Endometrium (tissue), 2 donors: ENCODE measurements around the gene ESCO1.
A peak's percentile ranks its signal among the peaks of the same experiment; 100 is the strongest.
"Not testable (repeated sequence)": the region's sequence is repeated elsewhere in the genome, so short reads cannot be mapped to it uniquely, and the experiment has no call there.

Experiments used
- FAIRE-seq: peaks from 2 replicates; lab custom pipeline; 2012; peaks lifted over from hg19 to GRCh38; lab: Jason Lieb, UNC
- donor health status: control.
- donor health status: control.

Gene ESCO1, protein sequence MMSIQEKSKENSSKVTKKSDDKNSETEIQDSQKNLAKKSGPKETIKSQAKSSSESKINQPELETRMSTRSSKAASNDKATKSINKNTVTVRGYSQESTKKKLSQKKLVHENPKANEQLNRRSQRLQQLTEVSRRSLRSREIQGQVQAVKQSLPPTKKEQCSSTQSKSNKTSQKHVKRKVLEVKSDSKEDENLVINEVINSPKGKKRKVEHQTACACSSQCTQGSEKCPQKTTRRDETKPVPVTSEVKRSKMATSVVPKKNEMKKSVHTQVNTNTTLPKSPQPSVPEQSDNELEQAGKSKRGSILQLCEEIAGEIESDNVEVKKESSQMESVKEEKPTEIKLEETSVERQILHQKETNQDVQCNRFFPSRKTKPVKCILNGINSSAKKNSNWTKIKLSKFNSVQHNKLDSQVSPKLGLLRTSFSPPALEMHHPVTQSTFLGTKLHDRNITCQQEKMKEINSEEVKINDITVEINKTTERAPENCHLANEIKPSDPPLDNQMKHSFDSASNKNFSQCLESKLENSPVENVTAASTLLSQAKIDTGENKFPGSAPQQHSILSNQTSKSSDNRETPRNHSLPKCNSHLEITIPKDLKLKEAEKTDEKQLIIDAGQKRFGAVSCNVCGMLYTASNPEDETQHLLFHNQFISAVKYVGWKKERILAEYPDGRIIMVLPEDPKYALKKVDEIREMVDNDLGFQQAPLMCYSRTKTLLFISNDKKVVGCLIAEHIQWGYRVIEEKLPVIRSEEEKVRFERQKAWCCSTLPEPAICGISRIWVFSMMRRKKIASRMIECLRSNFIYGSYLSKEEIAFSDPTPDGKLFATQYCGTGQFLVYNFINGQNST

DNA sequence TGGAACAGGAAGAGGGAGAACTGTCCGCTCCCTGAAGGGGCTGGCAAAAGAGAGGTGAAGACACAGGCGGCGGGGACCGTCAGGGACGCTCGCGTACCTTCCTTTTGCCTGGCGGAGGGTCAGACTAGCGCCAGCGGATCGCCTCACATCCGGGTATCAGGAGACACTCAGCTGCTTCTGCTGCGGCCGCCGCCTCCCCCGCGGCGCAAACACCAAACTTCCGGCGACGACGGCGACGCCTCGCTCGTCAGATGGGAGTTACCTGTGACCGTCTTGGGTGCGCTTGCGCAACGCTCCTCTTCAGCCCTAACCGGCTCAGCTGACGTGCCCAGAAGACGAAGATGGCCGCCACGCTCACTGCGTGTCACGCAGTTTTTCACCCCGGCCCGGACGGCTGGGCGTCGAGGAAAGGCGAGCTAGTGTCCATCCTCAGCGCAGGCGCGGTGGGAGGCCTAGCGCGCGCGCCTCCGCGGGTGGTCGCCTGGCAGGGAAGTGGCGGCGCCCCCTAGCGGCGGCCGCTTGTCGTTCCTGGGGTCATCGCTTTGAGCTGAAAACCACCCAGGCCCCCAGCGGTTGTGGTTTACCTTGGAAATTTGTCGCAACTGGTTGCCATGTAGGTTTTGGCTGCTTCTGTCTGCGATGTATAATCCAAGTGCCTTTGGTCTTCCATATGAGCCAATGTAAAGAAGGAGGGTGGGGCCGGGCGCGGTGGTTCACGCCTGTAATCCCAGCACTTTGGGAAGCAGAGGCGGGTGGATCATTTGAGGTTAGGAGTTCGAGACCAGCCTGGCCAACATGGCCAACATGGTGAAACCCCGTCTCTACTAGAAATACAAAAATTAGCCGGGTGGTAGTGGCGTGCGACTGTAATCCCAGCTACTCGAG lies at the start of gene ESCO1:
TSS of gene ESCO1 (minus strand) at position 179 of the 885 bp plus-strand sequence. CDS start 25,861 bp downstream, outside the sequence.
- peak; percentile 41 for FAIRE-seq

DNA sequence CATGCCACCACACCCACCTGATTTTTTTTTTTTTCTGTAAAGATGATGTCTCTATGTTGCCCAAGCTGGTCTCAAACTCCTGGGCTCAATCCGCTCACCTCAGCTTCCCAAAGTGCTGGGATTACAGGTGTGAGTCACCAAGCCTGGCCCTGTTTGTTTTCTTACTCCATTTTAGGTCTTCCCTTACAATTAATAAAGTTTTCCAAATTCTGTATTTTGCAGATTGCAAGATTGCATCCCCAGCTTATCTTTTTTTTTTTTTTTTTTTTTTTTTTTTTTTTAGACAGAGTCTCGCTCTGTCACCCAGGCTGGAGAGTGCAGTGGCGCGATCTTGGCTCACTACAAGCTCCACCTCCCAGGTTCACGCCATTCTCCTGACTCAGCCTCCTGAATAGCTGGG lies 39.9 kb upstream of the ESCO1 start:
- not testable (repeated sequence) for FAIRE-seq

DNA sequence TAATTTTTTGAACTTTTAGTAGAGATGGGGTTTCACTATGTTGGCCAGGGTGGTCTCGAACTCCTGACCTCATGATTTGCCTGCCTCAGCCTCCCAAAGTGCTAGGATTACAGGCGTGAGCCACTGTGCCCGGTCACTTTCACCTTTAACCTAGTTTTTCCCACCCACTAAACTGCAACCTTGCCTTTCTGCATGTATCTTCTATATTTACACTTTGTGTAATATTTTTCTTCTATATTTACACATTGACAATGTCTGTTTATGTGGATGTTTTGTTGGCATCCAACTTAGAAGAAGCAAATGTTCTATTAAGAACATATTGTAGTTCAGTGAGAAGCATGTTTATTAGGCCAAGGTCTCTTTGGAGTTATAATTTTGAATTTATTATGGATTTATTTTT lies 38.3 kb upstream of the ESCO1 start:
- no peak for FAIRE-seq

DNA sequence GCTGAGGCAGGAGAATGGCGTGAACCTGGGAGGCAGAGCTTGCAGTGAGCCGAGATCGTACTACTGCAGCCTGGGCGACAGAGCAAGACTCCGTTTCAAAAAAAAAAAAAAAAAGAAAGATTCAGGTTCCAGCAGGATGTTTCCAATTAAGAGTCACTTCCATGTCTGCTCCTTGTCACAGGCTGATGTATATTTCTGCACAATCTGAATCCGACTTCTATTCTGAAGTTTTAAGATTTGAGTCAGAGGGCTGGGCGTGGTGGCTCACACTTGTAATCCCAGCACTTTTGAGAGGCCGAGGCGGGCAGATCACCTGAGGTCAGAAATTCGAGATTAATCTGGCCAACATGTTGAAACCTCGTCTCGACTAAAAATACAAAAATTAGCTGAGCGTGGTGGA lies 36.3 kb upstream of the ESCO1 start:
- FAIRE-seq: no peak

DNA sequence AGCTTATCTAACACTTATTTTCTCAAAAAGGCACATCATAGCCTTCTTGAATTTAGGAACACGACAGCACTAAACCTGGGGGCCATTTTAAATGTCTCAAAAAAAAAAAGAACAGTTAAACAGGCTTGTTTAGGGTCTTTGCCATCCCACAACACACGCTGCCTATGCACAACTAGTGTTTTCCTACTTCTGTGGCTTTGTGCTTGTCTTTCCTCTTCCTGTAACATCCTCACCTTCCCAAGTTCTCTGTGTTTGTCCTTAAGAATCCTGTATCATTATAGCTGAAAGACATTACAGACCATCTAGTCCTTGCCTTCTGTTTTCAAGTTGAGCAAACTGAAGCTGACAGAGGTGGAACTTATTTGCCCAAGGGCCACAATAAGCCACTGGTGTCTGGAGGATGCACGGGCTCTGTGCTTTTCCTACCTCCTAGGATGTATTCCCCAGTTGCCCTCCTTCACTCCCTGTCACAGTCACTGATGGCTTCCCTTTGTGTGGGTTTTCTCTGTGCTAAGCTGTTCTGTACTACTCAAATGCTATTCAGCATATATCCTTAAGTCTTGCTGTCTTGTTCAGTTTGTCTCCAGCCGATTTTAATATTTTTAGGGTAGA lies 34.2 kb upstream of the ESCO1 start:
- no peak for FAIRE-seq

DNA sequence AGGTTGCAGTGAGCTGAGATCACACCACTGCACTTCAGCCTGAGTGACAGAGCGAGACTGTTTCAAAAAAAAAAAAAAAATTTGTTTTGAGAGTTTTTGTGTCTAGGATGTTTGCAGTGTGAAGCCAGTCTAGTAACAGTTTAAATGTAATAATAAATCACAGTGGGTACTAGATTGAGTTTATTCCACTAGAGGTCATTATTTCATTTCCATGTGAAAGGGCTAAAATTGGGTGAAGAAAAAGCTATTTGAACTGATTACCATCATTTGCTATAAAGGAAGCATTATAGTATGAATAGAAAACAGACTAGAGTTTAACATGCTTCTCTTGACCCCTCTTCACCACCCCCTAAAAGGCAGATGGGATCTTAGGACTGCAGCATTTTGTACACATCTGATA lies 31.9 kb upstream of the ESCO1 start:
- no peak for FAIRE-seq

DNA sequence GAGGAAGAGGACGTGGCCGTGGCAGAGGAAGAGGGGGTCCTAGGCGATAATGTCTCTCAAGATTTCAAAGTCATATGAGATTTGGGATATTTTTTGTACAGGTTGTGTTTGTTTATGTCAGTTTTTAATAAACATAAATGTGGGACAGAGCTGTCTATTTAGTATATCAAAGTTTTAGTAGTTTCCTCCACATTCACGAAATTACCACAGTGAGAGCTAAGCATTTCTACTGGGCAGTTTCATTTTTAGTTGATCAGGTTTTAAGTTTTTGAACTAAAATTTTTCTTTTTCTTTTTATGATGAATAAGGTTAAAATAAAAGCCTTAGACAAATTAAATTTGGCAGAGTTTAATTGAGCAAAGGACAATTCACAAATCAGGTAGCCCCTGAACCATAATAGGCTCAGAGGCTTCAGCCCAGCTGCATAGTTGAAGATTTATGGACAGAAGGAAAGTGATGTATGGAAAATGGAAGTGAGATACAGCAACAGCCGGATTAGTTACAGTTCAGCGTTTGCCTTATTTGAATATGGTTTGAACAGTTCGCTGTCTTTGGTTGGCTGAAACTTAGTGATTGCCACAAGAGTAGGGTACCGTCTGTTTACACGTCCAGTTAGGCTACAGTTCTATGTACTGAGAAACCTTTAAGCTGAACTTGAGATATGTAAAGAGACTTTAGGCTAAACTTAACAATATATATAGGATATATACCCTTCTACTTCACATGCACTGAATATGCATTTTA lies 28.8 kb upstream of the ESCO1 start:
- FAIRE-seq: no peak

DNA sequence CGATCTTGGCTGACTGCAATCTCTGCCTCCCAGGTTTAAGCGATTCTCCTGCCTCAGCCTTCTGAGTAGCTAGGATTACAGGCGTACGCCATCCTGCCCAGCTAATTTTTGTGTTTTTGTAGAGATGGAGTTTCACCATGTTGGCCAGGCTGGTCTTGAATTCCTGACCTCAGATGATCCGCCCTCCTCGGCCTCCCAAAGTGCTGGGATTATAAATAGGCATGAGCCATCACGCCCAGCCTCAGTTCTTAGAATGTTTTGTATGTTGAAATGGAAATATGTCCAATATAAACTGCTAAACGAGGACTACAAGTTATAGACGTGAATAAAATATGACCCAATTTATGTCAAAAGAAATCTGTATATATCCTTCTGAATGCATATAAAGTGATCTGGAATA lies 21.1 kb upstream of the ESCO1 start:
- FAIRE-seq: not testable (repeated sequence)

DNA sequence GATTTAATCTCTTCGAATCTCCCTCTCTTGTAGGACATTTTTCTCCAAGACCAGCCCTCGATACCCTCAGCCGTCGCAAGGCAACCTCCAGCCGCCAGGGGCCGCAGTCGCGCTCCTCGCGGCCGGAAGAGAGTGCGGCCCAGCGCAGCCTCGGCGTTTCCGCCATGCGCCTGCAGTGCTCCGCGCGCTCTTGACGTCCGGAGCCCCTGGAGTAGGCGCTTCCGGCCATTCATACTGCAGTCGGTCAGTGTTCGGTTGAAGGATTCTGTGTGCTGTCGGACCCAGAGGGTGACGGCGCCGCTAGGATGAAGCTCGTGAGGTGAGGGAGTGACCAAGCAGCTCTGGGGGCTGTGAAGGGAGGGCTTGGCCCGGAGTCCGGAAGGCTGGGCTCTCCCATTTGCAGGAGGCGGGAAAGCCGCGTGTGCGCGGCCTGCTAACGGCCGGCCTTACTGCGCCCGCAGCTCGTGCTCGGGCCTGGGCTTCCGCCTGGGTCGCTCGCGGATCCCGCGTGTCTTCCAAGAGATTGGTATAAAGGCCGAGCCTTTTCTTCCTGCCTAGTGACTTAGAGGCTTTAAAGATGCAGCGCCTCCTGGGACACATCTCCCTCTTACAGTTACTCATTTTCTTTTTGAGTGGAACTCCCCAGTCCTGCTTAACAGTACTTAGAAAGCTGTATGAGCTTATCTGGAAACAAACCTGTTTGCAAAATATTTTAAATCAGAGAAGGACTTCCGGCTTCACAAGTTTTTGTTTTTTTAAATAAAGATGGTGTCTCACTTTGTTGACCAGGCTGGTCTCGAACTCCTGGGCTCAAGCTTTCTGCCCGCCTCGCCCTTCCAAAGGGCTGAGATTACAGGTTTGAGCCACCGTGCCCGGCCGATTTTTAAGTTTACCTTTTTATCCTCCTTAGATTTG lies 11.9 kb upstream of the ESCO1 start, which contains the start of gene SNRPD1:
TSS of gene SNRPD1 (plus strand) at position 190 of the 915 bp plus-strand sequence. CDS start at position 306, 116 bp downstream.
- FAIRE-seq: peak; percentile 26

DNA sequence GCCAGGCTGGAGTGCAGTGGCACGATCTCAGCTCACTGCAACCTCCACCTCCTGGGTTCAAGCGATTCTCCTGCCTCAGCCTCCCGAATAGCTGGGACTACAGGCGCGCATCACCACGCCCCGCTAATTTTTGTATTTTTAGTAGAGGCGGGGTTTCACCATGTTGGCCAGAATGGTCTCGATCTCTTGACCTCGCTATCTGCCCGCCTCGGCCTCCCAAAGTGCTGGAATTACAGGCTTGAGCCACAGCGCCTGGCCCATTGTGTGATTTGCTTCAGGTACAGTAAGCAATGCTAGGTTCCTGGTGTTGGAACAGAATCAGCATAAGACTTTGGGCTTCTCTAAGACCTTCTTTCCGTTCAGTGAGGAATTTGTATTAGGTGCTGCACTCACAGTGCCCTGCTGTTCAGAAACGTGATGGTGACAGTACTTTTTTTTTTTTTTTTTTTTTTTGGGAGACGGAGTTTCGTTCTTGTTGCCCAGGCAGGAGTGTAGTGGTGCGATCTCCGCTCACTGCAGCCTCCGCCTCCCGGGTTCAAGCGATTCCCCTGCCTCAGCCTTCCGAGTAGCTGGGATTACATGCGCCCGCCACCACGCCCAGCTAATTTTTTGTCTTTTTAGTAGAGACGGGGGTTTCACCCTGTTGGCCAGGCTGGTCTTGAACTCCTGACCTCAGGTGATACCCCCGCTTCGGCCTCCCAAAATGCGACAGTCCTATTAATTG lies 11.1 kb upstream of the ESCO1 start:
- FAIRE-seq: not testable (repeated sequence)

DNA sequence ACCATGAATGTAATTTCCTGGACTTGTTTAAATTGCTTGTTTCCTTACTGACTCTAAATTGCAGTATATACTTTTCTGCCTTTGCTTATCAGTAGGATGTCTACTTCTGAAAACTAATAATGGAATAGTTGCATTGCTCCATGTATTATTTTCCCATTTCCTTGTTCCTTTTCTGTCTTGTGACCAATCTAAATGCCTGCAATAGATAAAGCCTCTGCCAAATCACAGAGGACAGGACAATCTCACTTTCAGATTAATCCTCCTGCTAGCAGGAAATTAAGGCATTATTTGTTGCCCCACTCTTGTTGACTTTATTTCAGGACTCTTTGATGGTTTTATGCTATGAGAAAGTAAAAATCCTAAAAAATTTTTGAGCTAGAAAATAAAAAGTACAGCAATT lies 4.7 kb upstream of the ESCO1 start:
- FAIRE-seq: no peak

DNA sequence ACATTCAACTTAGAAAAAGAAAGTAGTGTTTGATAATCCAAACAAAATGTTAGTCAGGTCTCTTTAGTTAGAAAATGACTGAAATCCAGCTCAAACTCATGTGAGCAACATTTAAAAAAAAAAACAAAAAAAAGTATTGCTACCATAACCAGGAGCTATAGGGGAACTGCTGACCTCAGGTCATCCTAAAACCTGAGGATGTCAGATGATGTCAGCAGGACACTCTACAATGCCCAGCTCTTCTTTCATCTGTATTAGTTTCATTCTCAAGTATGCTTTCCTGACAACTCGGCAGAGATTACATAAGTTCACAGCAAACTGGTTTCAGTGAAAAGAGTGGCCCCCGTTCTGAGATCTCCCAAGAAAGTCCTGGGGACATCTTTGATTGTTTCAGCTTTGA lies 4.2 kb upstream of the ESCO1 start:
- FAIRE-seq: no peak

DNA sequence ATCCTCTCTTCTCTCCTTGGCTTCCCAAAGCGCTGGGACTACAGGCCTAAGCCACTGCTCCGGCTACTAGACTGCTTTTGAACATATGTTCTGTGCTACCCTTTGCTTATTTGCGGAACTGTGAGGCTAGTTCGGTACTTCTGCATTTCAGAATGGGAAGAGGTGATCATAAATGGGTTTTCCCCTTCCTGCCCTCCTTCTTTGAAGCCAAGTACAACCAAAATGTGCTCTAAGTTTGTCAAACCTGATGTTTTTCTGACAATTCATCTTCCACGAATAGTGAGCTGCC lies 1.7 kb upstream of the ESCO1 start:
- no peak for FAIRE-seq

DNA sequence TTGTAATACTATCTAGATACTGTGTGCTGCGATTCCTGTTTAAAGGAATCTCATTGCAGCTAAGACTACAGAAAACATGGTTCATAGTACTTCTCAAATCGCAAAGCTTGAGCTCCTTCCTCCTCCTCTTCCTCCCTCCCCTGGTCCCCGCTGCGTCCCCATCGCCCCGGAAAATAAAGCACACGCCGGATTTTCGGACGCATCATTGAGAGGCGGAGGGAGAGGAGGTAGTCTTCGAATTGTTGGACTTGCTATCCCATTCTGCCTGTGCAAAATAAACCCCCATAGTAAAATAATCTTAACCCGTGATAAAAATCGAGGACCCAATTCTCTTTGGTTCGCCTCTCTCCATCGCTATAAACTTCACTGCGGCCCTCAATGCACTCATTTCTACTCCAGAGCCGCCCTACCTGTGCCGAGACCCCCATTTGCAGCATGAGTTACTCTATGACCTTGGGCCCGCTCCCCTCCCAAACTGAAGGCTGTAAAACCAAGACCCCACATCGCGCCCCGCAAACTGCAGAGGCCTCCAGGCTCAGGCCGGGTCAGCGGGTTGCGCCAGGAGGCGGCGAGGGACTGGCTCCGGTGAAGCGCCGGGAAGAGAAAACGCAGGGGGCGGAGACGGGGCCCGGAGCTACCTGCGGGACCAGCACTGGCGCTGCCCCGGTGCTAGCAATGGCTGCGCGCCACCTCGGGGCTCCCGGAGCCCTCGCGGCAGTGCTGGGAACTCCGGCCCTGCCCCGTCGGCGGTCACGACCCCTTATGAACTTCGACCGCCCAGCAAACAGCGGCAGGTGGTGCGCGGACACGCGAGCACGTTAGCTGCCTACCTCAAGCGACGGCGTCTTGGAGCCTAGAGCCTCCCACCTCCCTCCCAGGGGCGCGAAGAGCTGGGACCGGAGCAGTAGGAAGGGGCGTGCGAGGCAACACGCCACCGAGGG lies 649 bp downstream of the ESCO1 start:
- FAIRE-seq: no peak

DNA sequence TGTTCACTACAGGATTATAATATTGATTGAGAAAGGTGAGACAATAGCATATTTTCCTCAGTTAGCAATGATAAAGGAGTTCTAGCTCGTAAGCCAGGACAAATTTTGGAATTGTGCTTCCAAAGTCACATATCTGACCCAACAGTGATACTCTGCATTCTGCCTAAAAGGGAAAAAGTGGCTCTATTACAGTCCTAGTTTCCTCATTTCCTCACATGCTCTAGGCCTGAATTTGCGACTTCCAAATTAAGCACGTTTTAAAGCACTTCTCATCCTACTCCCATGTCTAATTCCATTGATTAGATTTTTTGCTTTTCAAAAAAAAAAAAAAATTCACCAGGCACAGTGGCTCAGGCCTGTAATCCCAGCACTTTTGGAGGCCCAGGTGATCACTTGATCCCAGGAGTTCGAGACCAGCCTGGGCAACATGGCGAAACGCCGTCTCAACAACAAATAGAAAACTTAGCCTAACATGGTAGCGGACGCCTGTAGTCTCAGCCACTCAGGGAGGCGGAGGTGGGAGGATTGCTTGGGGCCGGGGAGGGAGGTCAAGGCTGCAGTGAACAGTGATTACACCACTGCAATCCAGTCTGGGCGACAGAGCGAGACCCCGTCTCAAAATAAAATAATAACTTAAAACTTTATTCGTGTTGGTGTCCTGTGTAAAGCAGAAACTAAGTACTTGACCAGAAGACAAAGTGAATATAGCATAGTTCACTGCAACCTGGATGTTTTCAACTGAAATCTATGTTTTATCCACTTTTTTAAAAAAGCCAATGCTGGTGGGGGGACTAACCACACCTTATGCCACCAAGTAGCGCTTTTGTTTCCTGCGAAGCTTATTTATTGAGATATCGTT lies 1.5 kb downstream of the ESCO1 start:
- FAIRE-seq: no peak

DNA sequence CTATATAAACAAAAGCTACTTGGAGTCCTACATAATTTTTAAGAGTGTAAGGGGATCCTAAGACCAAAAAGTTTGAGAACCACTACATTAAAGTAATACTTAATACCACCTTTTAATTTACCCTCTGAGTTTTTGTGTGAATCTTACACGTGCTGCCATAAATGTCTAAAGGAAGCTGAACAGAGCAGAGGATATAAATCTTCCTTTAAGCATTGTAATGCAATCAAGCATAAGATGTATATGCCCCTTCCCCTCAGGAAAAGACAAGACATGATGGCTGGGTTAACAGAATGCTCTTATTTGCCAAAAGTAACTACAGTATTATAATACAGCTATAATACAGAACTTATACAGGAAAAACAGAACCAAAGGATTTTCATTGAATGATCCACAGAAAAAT lies 2.9 kb downstream of the ESCO1 start:
- FAIRE-seq: no peak

DNA sequence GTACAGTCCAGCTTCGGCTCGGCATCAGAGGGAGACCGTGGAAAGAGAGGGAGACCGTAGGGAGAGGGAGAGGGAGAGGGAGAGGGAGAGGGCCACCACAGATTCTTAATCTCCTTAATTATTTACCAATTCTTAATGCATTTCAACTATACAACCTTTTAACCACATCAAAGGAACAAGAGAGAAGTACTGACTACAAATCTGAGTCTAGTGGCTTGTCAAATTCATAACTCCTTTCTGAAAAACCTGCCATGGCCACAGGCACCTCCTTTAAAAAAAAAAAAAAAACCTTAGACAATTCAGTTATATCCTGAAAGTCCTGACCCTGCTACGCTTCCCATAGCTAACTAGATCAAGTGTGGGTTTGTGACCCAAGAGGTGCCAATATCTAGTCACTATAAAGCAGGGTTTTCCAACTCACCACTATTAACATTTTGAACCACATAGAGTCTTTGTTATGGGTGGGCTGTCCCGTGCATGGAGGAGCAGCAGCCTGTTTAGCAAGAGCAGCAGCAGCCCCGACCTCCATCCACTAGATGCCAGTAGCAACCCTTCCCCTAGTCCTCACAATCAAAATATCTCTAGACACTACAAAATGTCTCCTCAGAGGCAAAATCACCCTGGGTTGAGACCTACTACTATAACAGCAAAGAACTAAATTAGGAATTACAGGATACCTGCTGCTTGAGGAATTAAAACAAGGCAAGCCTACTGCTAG lies 6.8 kb downstream of the ESCO1 start:
- no peak for FAIRE-seq
